ENCODE results near the gene ZIC4.

DNA sequence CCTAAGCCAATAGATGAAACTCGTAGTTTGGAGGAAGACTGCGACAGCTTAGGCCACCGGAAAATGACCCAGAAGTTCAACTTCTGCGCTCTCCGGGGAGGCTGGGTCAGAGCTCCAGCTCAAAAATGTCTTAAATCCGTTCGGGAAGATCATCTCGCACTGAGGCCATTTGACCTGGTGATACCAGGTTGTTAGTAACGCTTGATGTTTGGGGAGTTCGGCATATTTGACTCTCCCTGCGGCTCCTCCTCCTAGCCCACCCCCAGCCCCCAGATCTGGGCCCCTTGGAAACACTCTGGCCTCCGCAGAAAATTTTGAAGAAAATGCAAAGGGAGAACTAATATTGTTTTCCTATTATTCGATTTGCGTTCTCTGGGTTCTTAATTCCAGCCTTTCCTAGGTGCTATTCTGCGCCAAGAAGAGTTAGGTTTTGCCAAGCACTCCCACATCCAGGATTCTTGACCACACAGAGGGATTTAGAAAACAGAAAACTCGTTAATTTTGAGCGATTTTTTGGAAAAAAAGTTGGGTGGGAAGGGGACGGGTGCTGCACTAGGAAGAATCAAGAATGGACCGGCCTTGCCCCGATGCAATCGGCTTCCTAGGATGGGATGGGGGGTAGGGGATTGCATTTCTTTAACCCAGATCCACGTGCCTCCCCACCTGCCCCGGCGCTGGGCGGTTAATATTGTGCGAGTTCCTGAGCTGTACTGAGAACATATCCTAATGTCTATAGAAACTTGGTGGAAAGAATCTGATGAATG is 50.0 kb downstream of the ZIC4 start:
- TF ChIP-seq, protein P1, sequence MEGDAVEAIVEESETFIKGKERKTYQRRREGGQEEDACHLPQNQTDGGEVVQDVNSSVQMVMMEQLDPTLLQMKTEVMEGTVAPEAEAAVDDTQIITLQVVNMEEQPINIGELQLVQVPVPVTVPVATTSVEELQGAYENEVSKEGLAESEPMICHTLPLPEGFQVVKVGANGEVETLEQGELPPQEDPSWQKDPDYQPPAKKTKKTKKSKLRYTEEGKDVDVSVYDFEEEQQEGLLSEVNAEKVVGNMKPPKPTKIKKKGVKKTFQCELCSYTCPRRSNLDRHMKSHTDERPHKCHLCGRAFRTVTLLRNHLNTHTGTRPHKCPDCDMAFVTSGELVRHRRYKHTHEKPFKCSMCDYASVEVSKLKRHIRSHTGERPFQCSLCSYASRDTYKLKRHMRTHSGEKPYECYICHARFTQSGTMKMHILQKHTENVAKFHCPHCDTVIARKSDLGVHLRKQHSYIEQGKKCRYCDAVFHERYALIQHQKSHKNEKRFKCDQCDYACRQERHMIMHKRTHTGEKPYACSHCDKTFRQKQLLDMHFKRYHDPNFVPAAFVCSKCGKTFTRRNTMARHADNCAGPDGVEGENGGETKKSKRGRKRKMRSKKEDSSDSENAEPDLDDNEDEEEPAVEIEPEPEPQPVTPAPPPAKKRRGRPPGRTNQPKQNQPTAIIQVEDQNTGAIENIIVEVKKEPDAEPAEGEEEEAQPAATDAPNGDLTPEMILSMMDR (conservative IDR thresholded peaks at IDR 0.05 in 1 of 2, IDR thresholded peaks at IDR 0.05 in 1 of 2; ENCODE audit: extremely low read depth in 1 of 2, insufficient read depth in 1 of 2, low read depth in 1 of 2, low read length in 2 of 2): no peak
- peak; percentile 31 for TF ChIP-seq EZH2 (IDR thresholded peaks at IDR 0.05; ENCODE audit: borderline replicate concordance, low read length)
